Vagina (tissue), 2 donors: Measurements from ENCODE around the gene TIMD4. TPM values are rescaled to one million over a fixed set of nuclear protein-coding genes. Genes with fewer than 3 reads are reported as not detected.

Experiments
- DNase-seq, 2 donors: peaks; one replicate each; pipeline ENCODE4 v3.0.0-alpha.2; 2017; ENCODE audit errors: extremely low spot score in 2 of 2
- H3K27ac ChIP-seq: fragments of 200-600 bp; sonication (generic); one replicate; pipeline ENCODE4 v1.5.1; 2019
- H3K27me3 ChIP-seq: fragments of 200-600 bp; sonication (generic); one replicate; pipeline ENCODE4 v1.5.1; 2019
- H3K36me3 ChIP-seq, 2 donors: fragments of 200-600 bp; sonication (generic); one replicate each; pipeline ENCODE4 v1.5.1; 2017 to 2019
- H3K4me1 ChIP-seq: fragments of 200-600 bp; sonication (generic); one replicate; pipeline ENCODE4 v1.5.1; 2019
- H3K4me3 ChIP-seq, 2 donors: fragments of 200-600 bp; sonication (generic); 1 replicate in 1 of 2; 2 replicates in 1 of 2; pipeline ENCODE4 v1.5.1; 2016 to 2019
- H3K9me3 ChIP-seq: fragments of 200-600 bp; sonication (generic); one replicate; pipeline ENCODE4 v1.5.1; 2019
- CTCF ChIP-seq, 3 experiments: fragments of 450-650 bp in 2 of 3; fragments of 200-600 bp in 1 of 3; sonication (generic) in 1 of 3; IDR thresholded peaks; one replicate each; pipeline ENCODE4 v1.5.1; 2017 to 2019; ENCODE audit warnings: antibody characterized with exemption in 3 of 3, mild to moderate bottlenecking in 2 of 3, moderate library complexity in 2 of 3
- POLR2A ChIP-seq, 2 donors: fragments of 450-650 bp; IDR thresholded peaks; one replicate each; pipeline ENCODE4 v1.6.1; 2017; ENCODE audit warnings: antibody characterized with exemption in 2 of 2, mild to moderate bottlenecking in 2 of 2, moderate library complexity in 2 of 2
- POLR2AphosphoS5 ChIP-seq, 2 donors: sonication (generic); formaldehyde crosslinking; IDR thresholded peaks; one replicate each; pipeline ENCODE4 v1.9.0; 2017; ENCODE audit warnings: antibody characterized with exemption in 2 of 2, mild to moderate bottlenecking in 2 of 2, low read depth in 1 of 2; ENCODE audit not compliant: insufficient read depth in 1 of 2
- intact Hi-C: fragments of 100-400 bp; cut with DNase I; formaldehyde crosslinking; loops from one replicate; pipeline ENCODE4 v1.15.1; 2023
- total RNA-seq: library from RNA; depleted of rRNA; stranded (reverse); fragments of >200 nt; gene quantifications from one replicate; pipeline ENCODE4 v1.2.3, GENCODE V29; 2016

Gene TIMD4
- total RNA-seq, 1 donor from 2014 or later: not detected

GRCh38 chr5:156871212-156871611 lies 91.8 kb downstream of the TIMD4 start:
- intact Hi-C loops: no loop called here
- no peaks in the 10 kb centered on the region for H3K9me3 ChIP-seq
- no peak for DNase-seq
- no peak overlapping the region for H3K4me3 ChIP-seq
- H3K4me1 ChIP-seq: no peaks in the 10 kb centered on the region
- no peaks in the 10 kb centered on the region for H3K27me3 ChIP-seq
- no peaks in the 10 kb centered on the region for H3K36me3 ChIP-seq
- H3K27ac ChIP-seq: no peak overlapping the region
- TF ChIP-seq POLR2AphosphoS5 (IDR thresholded peaks at IDR 0.05; ENCODE audit: insufficient read depth in 1 of 2, low read depth in 1 of 2) (no peak), CTCF (IDR thresholded peaks at IDR 0.05) (no peak), POLR2A (IDR thresholded peaks at IDR 0.05) (no peak)

GRCh38 chr5:156870498-156870839 lies 92.6 kb downstream of the TIMD4 start:
- no peak for DNase-seq
- Histone ChIP-seq H3K9me3 (no peaks in the 10 kb centered on the region), H3K4me3 (no peak overlapping the region), H3K27ac (no peak overlapping the region), H3K27me3 (no peaks in the 10 kb centered on the region), H3K4me1 (no peaks in the 10 kb centered on the region), H3K36me3 (no peaks in the 10 kb centered on the region)
- TF ChIP-seq POLR2AphosphoS5 (IDR thresholded peaks at IDR 0.05; ENCODE audit: insufficient read depth in 1 of 2, low read depth in 1 of 2): no peak
- TF ChIP-seq CTCF (IDR thresholded peaks at IDR 0.05): no peak
- TF ChIP-seq POLR2A (IDR thresholded peaks at IDR 0.05): no peak
- intact Hi-C loops: no loop called here

Other genes with a start within 250 kb of the TIMD4 start
- not detected for gene PPP1R2B, start 112.9 kb downstream of the TIMD4 start, total RNA-seq
- gene HAVCR1, start 95.9 kb upstream of the TIMD4 start, total RNA-seq: not detected
- gene HAVCR2, start 145.8 kb upstream of the TIMD4 start, total RNA-seq: 4.4 TPM
- 19.4 TPM for gene MED7, start 179.6 kb upstream of the TIMD4 start, total RNA-seq
- not detected for gene GARIN3, start 203.0 kb upstream of the TIMD4 start, total RNA-seq
- 15.7 TPM for gene ITK, start 217.6 kb upstream of the TIMD4 start, total RNA-seq